NCI-H1048 (cell line): Measurements from ENCODE around the gene SLC7A1.

Experiments
- DNase-seq: peaks from one replicate; lab custom pipeline; 2025; lab: John Stamatoyannopoulos, UW

SLC7A1 gene

GRCh38 chr13:29561918-29562317 is 33.6 kb downstream of the SLC7A1 start:
- DNase-seq = no peak

GRCh38 chr13:29556742-29557141 is 38.7 kb downstream of the SLC7A1 start:
- DNase-seq = no peak

GRCh38 chr13:29551214-29551613 is 44.3 kb downstream of the SLC7A1 start:
- no peak for DNase-seq

- no peak for DNase-seq
Measured at GRCh38 chr13:29550430-29550988, 45.0 kb downstream of the SLC7A1 start.

- peak; percentile 3 for DNase-seq
Measured at GRCh38 chr13:29548722-29549121, 46.8 kb downstream of the SLC7A1 start.

- DNase-seq = no peak
Measured at GRCh38 chr13:29547153-29547552, 48.3 kb downstream of the SLC7A1 start.

- DNase-seq = no peak
Measured at GRCh38 chr13:29546662-29547061, 48.8 kb downstream of the SLC7A1 start.

GRCh38 chr13:29545988-29546387 is 49.5 kb downstream of the SLC7A1 start:
- DNase-seq = no peak

- DNase-seq = no peak
Measured at GRCh38 chr13:29543230-29544215, 52.0 kb downstream of the SLC7A1 start.

GRCh38 chr13:29542381-29542780 is 53.1 kb downstream of the SLC7A1 start:
- DNase-seq = no peak

- DNase-seq = no peak
Measured at GRCh38 chr13:29541400-29541799, 54.1 kb downstream of the SLC7A1 start.

GRCh38 chr13:29540799-29541198 is 54.7 kb downstream of the SLC7A1 start:
- DNase-seq = no peak

- DNase-seq = no peak
Measured at GRCh38 chr13:29540334-29540733, 55.2 kb downstream of the SLC7A1 start.

GRCh38 chr13:29539856-29540255 is 55.6 kb downstream of the SLC7A1 start:
- no peak for DNase-seq

GRCh38 chr13:29538652-29539040 is 56.8 kb downstream of the SLC7A1 start:
- no peak for DNase-seq

GRCh38 chr13:29537736-29538651 is 57.5 kb downstream of the SLC7A1 start:
- DNase-seq = no peak

- no peak for DNase-seq
Measured at GRCh38 chr13:29536853-29537252, 58.6 kb downstream of the SLC7A1 start.

GRCh38 chr13:29535663-29536655 is 59.5 kb downstream of the SLC7A1 start:
- DNase-seq = no peak

- no peak for DNase-seq
Measured at GRCh38 chr13:29534083-29534482, 61.4 kb downstream of the SLC7A1 start.

GRCh38 chr13:29532821-29533220 is 62.7 kb downstream of the SLC7A1 start:
- no peak for DNase-seq

GRCh38 chr13:29532116-29532515 is 63.4 kb downstream of the SLC7A1 start:
- no peak for DNase-seq
